GM12878 (cell line): ENCODE data around the gene CEP295NL. TPM values are rescaled to one million over a fixed set of nuclear protein-coding genes. Genes with fewer than 3 reads are reported as not detected.

Experiments
- ATAC-seq: fragments of 200-7000 bp; cut with Tn5 transposase; 3 replicates; pipeline ENCODE4 v1.9.1; 2020; ENCODE audit warnings: mild to moderate bottlenecking, moderate library complexity
- BruUV-seq: library from RNA; stranded (reverse); fragments of 400-500 nt; replicated peaks from 2 replicates; lab custom pipeline; 2021; lab: Mats Ljungman, UMichigan
- CTCF ChIA-PET: fragments of 300-600 bp; sonication (Branson Sonifier 250); formaldehyde crosslinking; extraction: SDS; loops from one replicate; lab custom pipeline; 2021; ENCODE audit warnings: inconsistent platforms; lab: Yijun Ruan, JAX
- POLR2A ChIA-PET: fragments of 350-600 bp; formaldehyde crosslinking; extraction: SDS; loops from one replicate; lab custom pipeline; 2021; ENCODE audit warnings: inconsistent platforms; lab: Charles Lee
- RAD21 ChIA-PET: fragments of 300-600 bp; sonication (Branson Sonifier 250); formaldehyde crosslinking; loops from one replicate; lab custom pipeline; 2023; ENCODE audit warnings: antibody characterized with exemption; ENCODE audit not compliant: unreplicated experiment; lab: Charles Lee
- SMC1A ChIA-PET: fragments of 300-600 bp; sonication (Branson Sonifier 250); formaldehyde crosslinking; loops from one replicate; lab custom pipeline; 2023; ENCODE audit not compliant: unreplicated experiment, uncharacterized antibody; lab: Charles Lee
- DNase-seq: peaks from one replicate; pipeline ENCODE4 v3.0.0-alpha.2; 2011; ENCODE audit warnings: low read depth, low spot score
- FAIRE-seq: peaks from 3 replicates; lab custom pipeline; 2011; peaks lifted over from hg19 to GRCh38; lab: Jason Lieb, UNC
- H2AFZ ChIP-seq: 2 replicates; pipeline ENCODE4 v1.6.0; 2011; ENCODE audit warnings: low read depth, low read length, control low read depth; ENCODE audit not compliant: control insufficient read depth
- H3K27ac ChIP-seq: 2 replicates; pipeline ENCODE4 v1.5.1; 2011; ENCODE audit warnings: control low read depth; ENCODE audit not compliant: control insufficient read depth, insufficient read depth
- H3K27me3 ChIP-seq, 2 experiments: replicated peaks in 1 of 2; 2 replicates each; pipeline versions ENCODE4 v1.6.0 to v1.6.1; 2011; ENCODE audit warnings: low read length in 1 of 2; ENCODE audit not compliant: control insufficient read depth in 2 of 2, insufficient read depth in 2 of 2
- H3K36me3 ChIP-seq, 2 experiments: 2 replicates each; pipeline ENCODE4 v1.5.1; 2011; ENCODE audit warnings: low read length in 1 of 2; ENCODE audit not compliant: control insufficient read depth in 2 of 2, insufficient read depth in 2 of 2
- H3K4me1 ChIP-seq: 2 replicates; pipeline ENCODE4 v1.6.1; 2011; ENCODE audit warnings: mild to moderate bottlenecking, low read length, moderate library complexity, mixed read lengths; ENCODE audit not compliant: control insufficient read depth, insufficient read depth
- H3K4me2 ChIP-seq: 2 replicates; pipeline ENCODE4 v1.6.0; 2011; ENCODE audit warnings: control low read depth; ENCODE audit not compliant: control insufficient read depth, insufficient read depth
- H3K4me3 ChIP-seq: fragments of 200-600 bp; sonication (generic); 2 replicates; pipeline ENCODE4 v1.5.1; 2016
- H3K79me2 ChIP-seq: 2 replicates; pipeline ENCODE4 v1.6.0; 2011; ENCODE audit warnings: low read length; ENCODE audit not compliant: control insufficient read depth, insufficient read depth
- H3K9ac ChIP-seq: 2 replicates; pipeline ENCODE4 v1.8.0; 2011; ENCODE audit warnings: low read length, control low read depth, mixed read lengths; ENCODE audit not compliant: control insufficient read depth, insufficient read depth
- H3K9me3 ChIP-seq: replicated peaks from 3 replicates; pipeline ENCODE4 v1.5.1; 2011; ENCODE audit warnings: mild to moderate bottlenecking, low read length; ENCODE audit not compliant: control insufficient read depth, insufficient read depth
- H4K20me1 ChIP-seq: 2 replicates; pipeline ENCODE4 v1.6.0; 2011; ENCODE audit not compliant: control insufficient read depth, insufficient read depth
- CBX5 ChIP-seq: sonication (generic); IDR thresholded peaks from 2 replicates; pipeline ENCODE4 v1.6.1; 2016; ENCODE audit warnings: low read depth, moderate library complexity, mild to moderate bottlenecking, inconsistent platforms
- EP300 ChIP-seq, 2 experiments: fragments of 150-350 bp in 1 of 2; IDR thresholded peaks; 2 replicates each; pipeline ENCODE4 v1.6.1; 2011 to 2012; ENCODE audit warnings: low read depth in 2 of 2, low read length in 2 of 2, borderline replicate concordance in 1 of 2, improper control_type of control experiment in 1 of 2, inconsistent platforms in 1 of 2; ENCODE audit not compliant: control insufficient read depth in 1 of 2
- KAT2A ChIP-seq: conservative IDR thresholded peaks from 2 replicates; pipeline ENCODE4 v1.6.1; 2011; ENCODE audit warnings: low read depth, low read length; ENCODE audit not compliant: control insufficient read depth
- PML ChIP-seq: IDR thresholded peaks from 2 replicates; pipeline ENCODE4 v1.6.1; 2012; ENCODE audit warnings: low read length, inconsistent platforms
- SMAD5 ChIP-seq: IDR thresholded peaks from 2 replicates; pipeline ENCODE4 v1.6.1; 2016; ENCODE audit warnings: antibody characterized with exemption, low read depth
- USF2 ChIP-seq: IDR thresholded peaks from 2 replicates; pipeline ENCODE4 v1.6.1; 2011; ENCODE audit warnings: low read depth, low read length, improper control_type of control experiment, borderline replicate concordance
- ZNF207 ChIP-seq: fragments of 450-650 bp; IDR thresholded peaks from 2 replicates; pipeline ENCODE4 v1.6.1; 2014; ENCODE audit warnings: antibody characterized with exemption, mild to moderate bottlenecking, borderline replicate concordance
- ZNF274 ChIP-seq: IDR thresholded peaks from one replicate; pipeline ENCODE4 v1.8.0; 2011; ENCODE audit not compliant: insufficient read length, insufficient read depth
- WGBS: methylation state at CpG from one replicate; pipeline ENCODE4 v1.1.6; 2016; ENCODE audit warnings: low lambda C conversion rate; ENCODE audit not compliant: insufficient replicate concordance, insufficient coverage; ENCODE audit errors: missing lambda C conversion rate; 5-methylcytosine and 5-hydroxymethylcytosine counted together
- in situ Hi-C: fragments of 300-500 bp; cut with MboI; formaldehyde crosslinking; loops from 9 replicates; pipeline ENCODE4 v1.14.3; 2018; ENCODE audit warnings: mixed read lengths
- intact Hi-C: fragments of 100-400 bp; cut with micrococcal nuclease; formaldehyde crosslinking; loops from one replicate; pipeline ENCODE4 v1.14.2; 2022; ENCODE audit not compliant: unreplicated experiment
- polyA plus RNA-seq, 11 experiments: library from polyadenylated mRNA; depleted of rRNA in 4 of 11; unstranded in 6 of 11; stranded (reverse) in 5 of 11; fragments of >200 nt; fragmentation: Nextera tagmentation in 4 of 11; fragmentation: Illumina TruSeq in 1 of 11; extraction: Ambion mirVana in 4 of 11; extraction: Trizol in 1 of 11; gene quantifications; 1 replicate in 1 of 11; 2 replicates in 10 of 11; pipeline versions ENCODE4 v1.2.1 to v1.2.3, GENCODE V29; 2011 to 2016; ENCODE audit warnings: inconsistent platforms in 2 of 11, missing spikeins in 2 of 11, low read depth in 1 of 11
- total RNA-seq, 4 experiments: library from RNA; depleted of rRNA in 3 of 4; stranded (reverse); fragments of >200 nt in 3 of 4; fragmentation: Illumina TruSeq in 1 of 4; extraction: Trizol in 1 of 4; gene quantifications; 2 replicates each; pipeline versions ENCODE4 v1.2.1 to v1.2.3, GENCODE V29; 2013 to 2021
- TF ChIP-seq, protein P1 (sequence below): fragments of 450-650 bp; IDR thresholded peaks from 2 replicates; pipeline ENCODE4 v1.6.1; 2016; ENCODE audit warnings: mild to moderate bottlenecking, moderate library complexity, borderline replicate concordance

Gene CEP295NL
- total and polyA plus RNA-seq, 10 of the 15 experiments (the other 5 are each of a cell fraction or from before 2014, with no cell fraction given), result not detected

DNA sequence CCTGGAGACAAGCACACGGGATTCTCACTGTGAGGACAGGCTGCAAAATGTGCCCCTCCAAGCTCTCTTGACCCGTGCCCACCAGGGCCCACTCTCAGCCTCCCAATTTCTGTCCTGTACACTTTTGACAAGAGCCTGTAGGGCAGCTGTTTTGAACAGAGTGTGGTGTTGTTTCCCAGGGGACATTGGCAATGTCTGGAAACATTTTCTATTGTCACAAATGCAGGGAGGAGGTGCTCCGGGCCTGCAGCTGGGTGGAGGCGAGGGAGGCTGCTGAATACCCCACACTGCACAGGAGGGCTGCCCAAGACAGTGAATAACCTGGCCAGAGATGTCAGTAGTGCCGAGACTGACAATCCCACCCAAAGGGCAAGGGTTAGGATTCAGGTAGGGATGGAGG is 10.5 kb downstream of the CEP295NL start (continued):
- TF ChIP-seq KAT2A (no peak), ZNF207 (no peak), PML (no peak), CBX5 (no peak)
- TF ChIP-seq, protein P1, sequence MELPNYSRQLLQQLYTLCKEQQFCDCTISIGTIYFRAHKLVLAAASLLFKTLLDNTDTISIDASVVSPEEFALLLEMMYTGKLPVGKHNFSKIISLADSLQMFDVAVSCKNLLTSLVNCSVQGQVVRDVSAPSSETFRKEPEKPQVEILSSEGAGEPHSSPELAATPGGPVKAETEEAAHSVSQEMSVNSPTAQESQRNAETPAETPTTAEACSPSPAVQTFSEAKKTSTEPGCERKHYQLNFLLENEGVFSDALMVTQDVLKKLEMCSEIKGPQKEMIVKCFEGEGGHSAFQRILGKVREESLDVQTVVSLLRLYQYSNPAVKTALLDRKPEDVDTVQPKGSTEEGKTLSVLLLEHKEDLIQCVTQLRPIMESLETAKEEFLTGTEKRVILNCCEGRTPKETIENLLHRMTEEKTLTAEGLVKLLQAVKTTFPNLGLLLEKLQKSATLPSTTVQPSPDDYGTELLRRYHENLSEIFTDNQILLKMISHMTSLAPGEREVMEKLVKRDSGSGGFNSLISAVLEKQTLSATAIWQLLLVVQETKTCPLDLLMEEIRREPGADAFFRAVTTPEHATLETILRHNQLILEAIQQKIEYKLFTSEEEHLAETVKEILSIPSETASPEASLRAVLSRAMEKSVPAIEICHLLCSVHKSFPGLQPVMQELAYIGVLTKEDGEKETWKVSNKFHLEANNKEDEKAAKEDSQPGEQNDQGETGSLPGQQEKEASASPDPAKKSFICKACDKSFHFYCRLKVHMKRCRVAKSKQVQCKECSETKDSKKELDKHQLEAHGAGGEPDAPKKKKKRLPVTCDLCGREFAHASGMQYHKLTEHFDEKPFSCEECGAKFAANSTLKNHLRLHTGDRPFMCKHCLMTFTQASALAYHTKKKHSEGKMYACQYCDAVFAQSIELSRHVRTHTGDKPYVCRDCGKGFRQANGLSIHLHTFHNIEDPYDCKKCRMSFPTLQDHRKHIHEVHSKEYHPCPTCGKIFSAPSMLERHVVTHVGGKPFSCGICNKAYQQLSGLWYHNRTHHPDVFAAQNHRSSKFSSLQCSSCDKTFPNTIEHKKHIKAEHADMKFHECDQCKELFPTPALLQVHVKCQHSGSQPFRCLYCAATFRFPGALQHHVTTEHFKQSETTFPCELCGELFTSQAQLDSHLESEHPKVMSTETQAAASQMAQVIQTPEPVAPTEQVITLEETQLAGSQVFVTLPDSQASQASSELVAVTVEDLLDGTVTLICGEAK, result no peak

DNA sequence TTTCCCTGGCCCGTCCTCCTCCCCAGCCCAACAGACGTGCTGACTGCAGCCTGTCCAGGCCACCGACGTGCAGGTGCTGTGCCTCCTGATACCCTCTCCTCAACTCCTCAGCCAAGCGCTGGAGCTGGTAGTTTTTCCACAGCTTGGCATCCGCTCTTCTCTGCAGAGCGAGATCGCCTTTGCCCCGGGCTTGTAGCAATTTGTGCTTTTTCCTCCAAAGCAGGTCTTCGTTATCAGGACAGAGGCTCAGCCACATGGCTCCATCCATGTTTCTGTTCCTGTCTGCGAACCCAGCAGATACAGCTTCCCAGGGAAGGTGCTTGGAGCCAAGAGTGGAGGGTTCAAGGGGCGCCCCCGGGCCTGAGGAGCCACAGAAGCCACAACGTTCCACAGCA is 10.9 kb downstream of the CEP295NL start:
- H3K4me1 ChIP-seq, result peaks cover 22% of the 10 kb centered on the region
- CTCF ChIA-PET, result no interaction called here
- no peak overlapping the region for H3K4me2 ChIP-seq
- H3K27me3 ChIP-seq, result 0 out of 4 replicates have a peak, but pooled peaks cover 0 to 2% of the 10 kb centered on the region in 2 experiments
- TF ChIP-seq EP300 (IDR thresholded peaks at IDR 0.05; ENCODE audit: borderline replicate concordance in 1 of 2, control insufficient read depth in 1 of 2, low read depth in 2 of 2, low read length in 2 of 2), result no peak
- TF ChIP-seq SMAD5, result no peak
- TF ChIP-seq ZNF274, result no peak
- no peak for TF ChIP-seq USF2
- intact Hi-C loops (no loop called here), in situ Hi-C loops (no loop called here)
- no peak overlapping the region for H3K27ac ChIP-seq
- H4K20me1 ChIP-seq, result no peaks in the 10 kb centered on the region
- DNase-seq (no peak), FAIRE-seq (no peak), ATAC-seq (no peak)
- H2AFZ ChIP-seq, result no peak overlapping the region
- RAD21 ChIA-PET, result no interaction called here
- H3K9ac ChIP-seq, result no peak overlapping the region
- H3K79me2 ChIP-seq, result no peaks in the 10 kb centered on the region
- POLR2A ChIA-PET, result interaction anchor here (0.5 kb wide), 1 partner anchor 56 kb away, joined by 3 read pairs; no protein-coding TSS in a partner anchor
- no peak overlapping the region for H3K4me3 ChIP-seq
- SMC1A ChIA-PET, result no interaction called here
- H3K9me3 ChIP-seq, result no peaks in the 10 kb centered on the region
- no TSS peak for BruUV-seq
- H3K36me3 ChIP-seq, result no peaks in the 10 kb centered on the region
- 60% methylated on average over 14 of the region's 14 CpGs for WGBS
